ENCODE results near the gene AADACL4.
"Not testable (repeated sequence)": the region's sequence is repeated elsewhere in the genome, so short reads cannot be mapped to it uniquely, and the experiment has no call there.

Gene AADACL4

GRCh38 chr1:12644829-12645228 is 944 bp downstream of the AADACL4 start:
- no peak overlapping the region for H3K4me3 ChIP-seq
- H3K9me3 ChIP-seq: peaks cover 0 to 11% (median 11%) of the 10 kb centered on the region in 3 donors
- no peak for DNase-seq
- intact Hi-C loops (cut with DNase I; ENCODE audit: low total_unique reads): no loop called here
- no peak overlapping the region for H3K27ac ChIP-seq
- H3K27me3 ChIP-seq: no peaks in the 10 kb centered on the region
- no peaks in the 10 kb centered on the region for H3K36me3 ChIP-seq
- H3K4me1 ChIP-seq: peaks cover 0 to 10% (median 2%) of the 10 kb centered on the region in 4 donors
- no peak for TF ChIP-seq CTCF (IDR thresholded peaks at IDR 0.05)

DNA sequence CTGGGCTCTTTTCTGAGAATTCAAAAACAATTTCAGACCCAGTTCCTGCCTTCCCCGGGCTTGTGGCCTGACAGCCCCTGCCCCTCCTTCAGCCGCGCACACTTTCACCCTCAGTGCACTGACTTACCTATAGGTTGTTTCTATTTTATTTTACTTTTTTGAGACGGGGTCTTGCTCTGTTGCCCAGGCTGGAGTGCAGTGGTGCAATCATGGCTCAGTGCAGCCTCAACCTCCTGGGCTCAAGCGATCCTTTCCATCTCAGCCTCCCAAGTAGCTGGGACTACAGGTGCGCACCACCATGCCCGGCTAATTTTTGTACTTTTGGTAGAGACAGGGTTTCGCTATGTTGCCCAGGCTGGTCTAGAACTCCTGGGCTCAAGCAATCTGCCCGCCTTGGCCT is 1.5 kb downstream of the AADACL4 start:
- H3K4me1 ChIP-seq; H3K27me3 ChIP-seq; H3K27ac ChIP-seq; H3K9me3 ChIP-seq; H3K4me3 ChIP-seq; intact Hi-C loops (cut with DNase I; ENCODE audit: low total_unique reads); DNase-seq; H3K36me3 ChIP-seq: not testable (repeated sequence)

- Histone ChIP-seq H3K27ac (no peak overlapping the region), H3K9me3 (no peaks in the 10 kb centered on the region), H3K4me1 (peaks cover 0 to 5% (median under 1%) of the 10 kb centered on the region in 4 donors), H3K27me3 (no peaks in the 10 kb centered on the region), H3K4me3 (no peak overlapping the region), H3K36me3 (no peaks in the 10 kb centered on the region)
- no peak for TF ChIP-seq CTCF (IDR thresholded peaks at IDR 0.05)
- no peak for DNase-seq
- intact Hi-C loops (cut with DNase I; ENCODE audit: low total_unique reads): no loop called here
Measured at GRCh38 chr1:12648741-12649140, 4.9 kb downstream of the AADACL4 start.

DNA sequence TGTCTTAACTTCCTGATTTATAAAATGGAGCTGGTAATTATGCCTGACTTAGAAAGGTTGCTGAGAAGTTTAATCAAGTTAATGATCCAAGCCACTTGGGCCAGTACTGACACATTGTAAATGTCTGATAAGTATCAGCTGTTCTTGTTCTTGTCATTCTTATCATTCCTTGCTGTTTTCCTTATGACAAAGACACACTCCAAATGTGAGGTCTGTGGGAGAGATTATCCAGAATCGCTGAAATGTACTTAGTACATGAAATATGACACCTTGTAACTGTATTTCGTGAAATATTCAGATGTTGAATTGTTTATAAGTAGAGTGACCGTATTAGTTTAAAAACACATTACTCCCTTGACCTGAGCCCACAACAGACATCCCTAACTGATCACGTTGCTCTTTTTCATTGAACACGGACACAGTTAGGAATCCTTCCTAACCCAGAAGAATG is 6.1 kb downstream of the AADACL4 start:
- Histone ChIP-seq H3K27ac (no peak overlapping the region), H3K36me3 (no peaks in the 10 kb centered on the region), H3K4me1 (no peaks in the 10 kb centered on the region), H3K4me3 (no peak overlapping the region), H3K27me3 (no peaks in the 10 kb centered on the region), H3K9me3 (no peaks in the 10 kb centered on the region)
- TF ChIP-seq CTCF (IDR thresholded peaks at IDR 0.05): no peak
- DNase-seq: no peak
- intact Hi-C loops (cut with DNase I; ENCODE audit: low total_unique reads): loop anchor here (10.0 kb wide), 3 partner anchors 335 to 425 kb away; no protein-coding TSS in a partner anchor

DNA sequence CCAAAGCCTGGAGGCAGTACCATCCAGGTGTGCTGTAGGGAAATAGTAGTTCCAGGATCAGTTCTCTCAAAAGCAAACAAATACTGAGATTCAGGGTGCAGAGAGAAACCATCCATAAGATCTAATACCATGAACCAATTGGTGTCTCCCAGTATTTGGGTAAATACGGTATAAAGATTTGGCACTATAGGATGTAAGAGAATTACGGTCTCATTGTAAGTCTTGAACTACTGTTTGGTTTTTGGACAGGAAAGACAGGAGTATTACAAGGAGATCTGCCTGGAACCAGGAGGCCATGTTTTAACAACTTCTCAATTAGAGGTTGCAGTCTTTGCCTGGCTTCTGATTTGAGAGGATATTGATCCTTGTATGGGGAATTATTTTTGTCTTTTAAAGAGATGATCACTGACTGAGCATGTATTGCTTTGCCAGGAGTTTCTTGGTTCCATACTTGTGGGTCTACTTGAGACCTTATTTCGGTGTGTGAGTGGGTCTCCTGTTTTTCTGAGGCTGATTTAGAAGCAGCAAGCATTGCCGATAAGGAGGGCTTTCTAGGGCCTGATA is 10.2 kb downstream of the AADACL4 start:
- H3K9me3 ChIP-seq: no peaks in the 10 kb centered on the region
- intact Hi-C loops (cut with DNase I; ENCODE audit: low total_unique reads): loop anchor here (10.0 kb wide), 3 partner anchors 339 to 429 kb away; no protein-coding TSS in a partner anchor

More for the DNA sequence above, 10.2 kb downstream of the AADACL4 start:
- no peaks in the 10 kb centered on the region for H3K27me3 ChIP-seq
- DNase-seq: no peak
- no peak overlapping the region for H3K4me3 ChIP-seq
- peaks cover 0 to 4% (median 1%) of the 10 kb centered on the region in 4 donors for H3K4me1 ChIP-seq
- H3K27ac ChIP-seq: no peak overlapping the region
- TF ChIP-seq CTCF (IDR thresholded peaks at IDR 0.05): no peak
- H3K36me3 ChIP-seq: no peaks in the 10 kb centered on the region

All from tibial artery (tissue), 4 donors.